HepG2 (cell line): ENCODE data around the gene SRP68. TPM values are rescaled to one million over a fixed set of nuclear protein-coding genes. Genes with fewer than 3 reads are reported as not detected.
A peak's percentile ranks its signal among the peaks of the same experiment; 100 is the strongest.

Source experiments
- EHMT2 ChIP-seq: fragments of 200-600 bp; sonication (generic); IDR thresholded peaks from 2 replicates; pipeline ENCODE4 v1.7.0; 2017; ENCODE audit warnings: antibody characterized with exemption, low read depth, low read length, borderline replicate concordance
- HHEX ChIP-seq: IDR thresholded peaks from 2 replicates; pipeline ENCODE4 v1.6.1; 2016; ENCODE audit warnings: control low read depth
- HNF4G ChIP-seq, 2 experiments: sonication (generic) in 1 of 2; formaldehyde crosslinking in 1 of 2; IDR thresholded peaks; 2 replicates each; pipeline versions ENCODE4 v1.4.0 to v1.6.1; 2011 to 2020; ENCODE audit warnings: borderline replicate concordance in 2 of 2, low read depth in 2 of 2, mild to moderate bottlenecking in 2 of 2, low read length in 1 of 2, missing genetic modification reagents in 1 of 2, moderate library complexity in 1 of 2
- MIER3 ChIP-seq: IDR thresholded peaks from 2 replicates; pipeline ENCODE4 v1.6.1; 2016; ENCODE audit warnings: missing compliant biosample characterization, borderline replicate concordance
- PRMT3 ChIP-seq: sonication (generic); formaldehyde crosslinking; IDR thresholded peaks from 2 replicates; pipeline ENCODE4 v1.8.1; 2022; ENCODE audit warnings: low read depth, mild to moderate bottlenecking, moderate library complexity, missing genetic modification reagents, borderline replicate concordance
- STAG1 ChIP-seq: sonication (generic); formaldehyde crosslinking; IDR thresholded peaks from 2 replicates; pipeline ENCODE4 v1.4.0; 2020; ENCODE audit warnings: missing genetic modification reagents
- ZNF235 ChIP-seq: sonication (generic); formaldehyde crosslinking; IDR thresholded peaks from 2 replicates; pipeline ENCODE4 v1.8.1; 2023; ENCODE audit warnings: mild to moderate bottlenecking, missing genetic modification reagents, borderline replicate concordance
- ZNF501 ChIP-seq: sonication (generic); formaldehyde crosslinking; IDR thresholded peaks from 2 replicates; pipeline ENCODE4 v1.5.1; 2020; ENCODE audit warnings: mild to moderate bottlenecking, moderate library complexity, missing genetic modification reagents
- ZNF761 ChIP-seq: sonication (generic); formaldehyde crosslinking; conservative IDR thresholded peaks from 2 replicates; pipeline ENCODE4 v1.4.0; 2020; ENCODE audit warnings: mild to moderate bottlenecking, missing genetic modification reagents
- ZNF891 ChIP-seq: sonication (generic); formaldehyde crosslinking; IDR thresholded peaks from 2 replicates; pipeline ENCODE4 v1.5.0; 2020; ENCODE audit warnings: mild to moderate bottlenecking, missing genetic modification reagents
- ZSCAN12 ChIP-seq: sonication (generic); formaldehyde crosslinking; IDR thresholded peaks from 2 replicates; pipeline ENCODE4 v1.9.0; 2021; ENCODE audit warnings: mild to moderate bottlenecking, missing genetic modification reagents
- polyA plus RNA-seq, 8 experiments: library from polyadenylated mRNA; depleted of rRNA in 3 of 8; stranded (reverse) in 7 of 8; unstranded in 1 of 8; fragments of >200 nt; fragmentation: Illumina TruSeq in 4 of 8; extraction: Trizol in 4 of 8; gene quantifications; 2 replicates each; pipeline versions ENCODE4 v1.2.1 to v1.2.3, GENCODE V29; 2011 to 2016; ENCODE audit warnings: low read depth in 4 of 8, missing spikeins in 1 of 8, mixed read lengths in 1 of 8; ENCODE audit not compliant: insufficient read depth in 1 of 8
- total RNA-seq, 5 experiments: library from RNA; depleted of rRNA; stranded (reverse); fragments of >200 nt; fragmentation: Illumina TruSeq; extraction: Trizol; gene quantifications; 2 replicates each; pipeline ENCODE4 v1.2.3, GENCODE V29; 2016; ENCODE audit warnings: low read depth in 1 of 5
- TF ChIP-seq, protein P1 (sequence below), 2 experiments: sonication (generic) in 1 of 2; formaldehyde crosslinking in 1 of 2; IDR thresholded peaks; 2 replicates each; pipeline versions ENCODE4 v1.4.0 to v1.6.1; 2016 to 2020; ENCODE audit warnings: borderline replicate concordance in 1 of 2, low read depth in 1 of 2, mild to moderate bottlenecking in 1 of 2, missing genetic modification reagents in 1 of 2
- TF ChIP-seq, protein P2 (sequence below): sonication (generic); formaldehyde crosslinking; IDR thresholded peaks from 2 replicates; pipeline ENCODE4 v1.4.0; 2020; ENCODE audit warnings: missing genetic modification reagents
- TF ChIP-seq, protein P3 (sequence below): sonication (generic); formaldehyde crosslinking; IDR thresholded peaks from 2 replicates; pipeline ENCODE4 v1.4.0; 2020; ENCODE audit warnings: missing genetic modification reagents, borderline replicate concordance
- TF ChIP-seq, protein P4 (sequence below): sonication (generic); formaldehyde crosslinking; IDR thresholded peaks from 2 replicates; pipeline ENCODE4 v1.4.0; 2020; ENCODE audit warnings: missing genetic modification reagents, borderline replicate concordance

SRP68 gene
- total and polyA plus RNA-seq, 2 of the 13 experiments (the other 11 are each of a cell fraction or from before 2014, with no cell fraction given): 39.8 to 74.3 TPM

DNA sequence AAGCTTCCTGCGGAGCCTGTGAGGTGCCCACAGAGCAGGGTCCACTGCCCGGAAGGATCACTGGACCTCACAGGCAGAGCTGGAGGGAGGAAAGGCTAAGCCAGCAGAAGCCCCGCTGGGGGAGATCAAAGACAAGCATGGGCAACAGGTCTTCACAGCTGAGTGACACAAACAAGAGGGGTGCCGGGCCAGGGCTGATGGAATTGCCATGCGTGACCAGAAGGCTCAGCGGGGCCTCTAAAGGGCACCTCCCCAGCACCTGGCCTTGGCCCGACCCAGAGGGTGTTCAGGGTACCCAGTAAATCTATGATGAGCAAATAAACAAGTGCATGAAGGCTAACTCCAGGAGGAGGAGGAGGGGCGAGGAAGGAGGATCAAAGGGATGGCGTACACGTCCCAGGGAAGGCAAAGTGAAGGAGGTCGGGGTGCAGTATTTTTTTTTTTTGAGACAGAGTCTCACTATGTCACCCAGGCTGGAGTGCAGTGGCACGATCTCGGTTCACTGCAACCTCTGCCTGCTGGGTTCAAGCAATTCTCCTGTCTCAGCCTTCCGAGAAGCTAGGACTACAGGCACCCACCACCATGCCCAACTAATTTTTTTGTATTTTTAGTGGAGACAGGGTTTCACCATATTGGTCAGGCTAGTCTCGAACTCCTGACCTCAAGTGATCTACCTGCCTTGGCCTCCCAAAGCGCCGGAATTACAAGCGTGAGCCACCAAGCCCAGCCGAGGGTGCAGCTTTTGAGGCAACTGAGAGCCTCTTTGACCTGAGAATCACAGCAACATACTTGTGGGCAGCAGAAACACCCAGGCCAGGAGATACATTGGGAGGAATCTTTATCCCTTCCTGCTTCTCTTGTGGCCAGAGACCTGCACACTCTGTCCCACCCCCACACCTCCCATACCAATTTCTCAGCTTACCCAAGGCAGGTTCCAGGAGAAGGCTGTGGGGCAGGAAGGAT lies 47.4 kb upstream of the SRP68 start (continued):
- TF ChIP-seq, protein P1, sequence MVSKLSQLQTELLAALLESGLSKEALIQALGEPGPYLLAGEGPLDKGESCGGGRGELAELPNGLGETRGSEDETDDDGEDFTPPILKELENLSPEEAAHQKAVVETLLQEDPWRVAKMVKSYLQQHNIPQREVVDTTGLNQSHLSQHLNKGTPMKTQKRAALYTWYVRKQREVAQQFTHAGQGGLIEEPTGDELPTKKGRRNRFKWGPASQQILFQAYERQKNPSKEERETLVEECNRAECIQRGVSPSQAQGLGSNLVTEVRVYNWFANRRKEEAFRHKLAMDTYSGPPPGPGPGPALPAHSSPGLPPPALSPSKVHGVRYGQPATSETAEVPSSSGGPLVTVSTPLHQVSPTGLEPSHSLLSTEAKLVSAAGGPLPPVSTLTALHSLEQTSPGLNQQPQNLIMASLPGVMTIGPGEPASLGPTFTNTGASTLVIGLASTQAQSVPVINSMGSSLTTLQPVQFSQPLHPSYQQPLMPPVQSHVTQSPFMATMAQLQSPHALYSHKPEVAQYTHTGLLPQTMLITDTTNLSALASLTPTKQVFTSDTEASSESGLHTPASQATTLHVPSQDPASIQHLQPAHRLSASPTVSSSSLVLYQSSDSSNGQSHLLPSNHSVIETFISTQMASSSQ (IDR thresholded peaks at IDR 0.05; ENCODE audit: low read depth): peak; percentile 35; the same call in 1 of the 2 replicates
- TF ChIP-seq, protein P1 (CRISPR knock-in tag; IDR thresholded peaks at IDR 0.05; ENCODE audit: borderline replicate concordance): no peak; the same call in 1 of the 2 replicates
- TF ChIP-seq ZNF235 (CRISPR knock-in tag) (peak; percentile 13; the same call in 1 of the 2 replicates), EHMT2 (no peak), MIER3 (CRISPR knock-in tag) (0 out of 2 replicates have a peak, but pooled peaks have one; percentile 45), ZSCAN12 (CRISPR knock-in tag) (0 out of 2 replicates have a peak, but pooled peaks have one; percentile 51), HHEX (CRISPR knock-in tag) (peak; percentile 48; the same call in 1 of the 2 replicates), PRMT3 (CRISPR knock-in tag) (no peak), ZNF501 (peak; percentile 46; the same call in 1 of the 2 replicates), STAG1 (CRISPR knock-in tag) (peak; percentile 24; the same call in 1 of the 2 replicates), ZNF891 (0 out of 2 replicates have a peak, but pooled peaks have one; percentile 29), ZNF761 (no peak), HNF4G (IDR thresholded peaks at IDR 0.05; ENCODE audit: borderline replicate concordance, low read depth, low read length) (no peak; the same call in 1 of the 2 replicates), HNF4G (CRISPR knock-in tag; IDR thresholded peaks at IDR 0.05; ENCODE audit: borderline replicate concordance, low read depth) (peak; percentile 84; the same call in 1 of the 2 replicates)
- TF ChIP-seq, protein P2, sequence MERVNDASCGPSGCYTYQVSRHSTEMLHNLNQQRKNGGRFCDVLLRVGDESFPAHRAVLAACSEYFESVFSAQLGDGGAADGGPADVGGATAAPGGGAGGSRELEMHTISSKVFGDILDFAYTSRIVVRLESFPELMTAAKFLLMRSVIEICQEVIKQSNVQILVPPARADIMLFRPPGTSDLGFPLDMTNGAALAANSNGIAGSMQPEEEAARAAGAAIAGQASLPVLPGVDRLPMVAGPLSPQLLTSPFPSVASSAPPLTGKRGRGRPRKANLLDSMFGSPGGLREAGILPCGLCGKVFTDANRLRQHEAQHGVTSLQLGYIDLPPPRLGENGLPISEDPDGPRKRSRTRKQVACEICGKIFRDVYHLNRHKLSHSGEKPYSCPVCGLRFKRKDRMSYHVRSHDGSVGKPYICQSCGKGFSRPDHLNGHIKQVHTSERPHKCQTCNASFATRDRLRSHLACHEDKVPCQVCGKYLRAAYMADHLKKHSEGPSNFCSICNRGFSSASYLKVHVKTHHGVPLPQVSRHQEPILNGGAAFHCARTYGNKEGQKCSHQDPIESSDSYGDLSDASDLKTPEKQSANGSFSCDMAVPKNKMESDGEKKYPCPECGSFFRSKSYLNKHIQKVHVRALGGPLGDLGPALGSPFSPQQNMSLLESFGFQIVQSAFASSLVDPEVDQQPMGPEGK (CRISPR knock-in tag): peak; percentile 55; the same call in 1 of the 2 replicates
- TF ChIP-seq, protein P3, sequence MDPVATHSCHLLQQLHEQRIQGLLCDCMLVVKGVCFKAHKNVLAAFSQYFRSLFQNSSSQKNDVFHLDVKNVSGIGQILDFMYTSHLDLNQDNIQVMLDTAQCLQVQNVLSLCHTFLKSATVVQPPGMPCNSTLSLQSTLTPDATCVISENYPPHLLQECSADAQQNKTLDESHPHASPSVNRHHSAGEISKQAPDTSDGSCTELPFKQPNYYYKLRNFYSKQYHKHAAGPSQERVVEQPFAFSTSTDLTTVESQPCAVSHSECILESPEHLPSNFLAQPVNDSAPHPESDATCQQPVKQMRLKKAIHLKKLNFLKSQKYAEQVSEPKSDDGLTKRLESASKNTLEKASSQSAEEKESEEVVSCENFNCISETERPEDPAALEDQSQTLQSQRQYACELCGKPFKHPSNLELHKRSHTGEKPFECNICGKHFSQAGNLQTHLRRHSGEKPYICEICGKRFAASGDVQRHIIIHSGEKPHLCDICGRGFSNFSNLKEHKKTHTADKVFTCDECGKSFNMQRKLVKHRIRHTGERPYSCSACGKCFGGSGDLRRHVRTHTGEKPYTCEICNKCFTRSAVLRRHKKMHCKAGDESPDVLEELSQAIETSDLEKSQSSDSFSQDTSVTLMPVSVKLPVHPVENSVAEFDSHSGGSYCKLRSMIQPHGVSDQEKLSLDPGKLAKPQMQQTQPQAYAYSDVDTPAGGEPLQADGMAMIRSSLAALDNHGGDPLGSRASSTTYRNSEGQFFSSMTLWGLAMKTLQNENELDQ (CRISPR knock-in tag): no peak
- TF ChIP-seq, protein P4, sequence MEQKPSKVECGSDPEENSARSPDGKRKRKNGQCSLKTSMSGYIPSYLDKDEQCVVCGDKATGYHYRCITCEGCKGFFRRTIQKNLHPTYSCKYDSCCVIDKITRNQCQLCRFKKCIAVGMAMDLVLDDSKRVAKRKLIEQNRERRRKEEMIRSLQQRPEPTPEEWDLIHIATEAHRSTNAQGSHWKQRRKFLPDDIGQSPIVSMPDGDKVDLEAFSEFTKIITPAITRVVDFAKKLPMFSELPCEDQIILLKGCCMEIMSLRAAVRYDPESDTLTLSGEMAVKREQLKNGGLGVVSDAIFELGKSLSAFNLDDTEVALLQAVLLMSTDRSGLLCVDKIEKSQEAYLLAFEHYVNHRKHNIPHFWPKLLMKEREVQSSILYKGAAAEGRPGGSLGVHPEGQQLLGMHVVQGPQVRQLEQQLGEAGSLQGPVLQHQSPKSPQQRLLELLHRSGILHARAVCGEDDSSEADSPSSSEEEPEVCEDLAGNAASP (CRISPR knock-in tag): peak; percentile 79; the same call in 1 of the 2 replicates
